ENCODE data around the gene PLAC9.
"Not testable (repeated sequence)": the region's sequence is repeated elsewhere in the genome, so short reads cannot be mapped to it uniquely, and the experiment has no call there.

PLAC9 gene

GRCh38 chr10:80140251-80140650 is 7.7 kb downstream of the PLAC9 start:
- DNase-seq = no peak

GRCh38 chr10:80141696-80142460 is 9.3 kb downstream of the PLAC9 start:
- DNase-seq = no peak

- DNase-seq = peak; percentile 57 to 65 (median 64)
Observed at GRCh38 chr10:80144067-80144695, 11.7 kb downstream of the PLAC9 start.

GRCh38 chr10:80144696-80145131 is 12.2 kb downstream of the PLAC9 start:
- peak; percentile 2 to 30 (median 24) for DNase-seq

- not testable (repeated sequence) for DNase-seq
Observed at GRCh38 chr10:80145406-80146308, 13.1 kb downstream of the PLAC9 start.

- DNase-seq = no peak
Observed at GRCh38 chr10:80146918-80147317, 14.4 kb downstream of the PLAC9 start.

GRCh38 chr10:80148166-80148805 is 15.8 kb downstream of the PLAC9 start:
- DNase-seq = no peak

- DNase-seq = no peak
Observed at GRCh38 chr10:80149123-80149522, 16.6 kb downstream of the PLAC9 start.

- no peak for DNase-seq
Observed at GRCh38 chr10:80150172-80150571, 17.6 kb downstream of the PLAC9 start.

- no peak for DNase-seq
Observed at GRCh38 chr10:80152820-80153219, 20.3 kb downstream of the PLAC9 start.

GRCh38 chr10:80153460-80153859 is 20.9 kb downstream of the PLAC9 start:
- DNase-seq = no peak

GRCh38 chr10:80154626-80154977 is 22.1 kb downstream of the PLAC9 start:
- no peak for DNase-seq

GRCh38 chr10:80154978-80155695 is 22.6 kb downstream of the PLAC9 start:
- DNase-seq = no peak

GRCh38 chr10:80155696-80156215 is 23.2 kb downstream of the PLAC9 start:
- DNase-seq = no peak

- no peak for DNase-seq
Observed at GRCh38 chr10:80156216-80156615, 23.7 kb downstream of the PLAC9 start.

GRCh38 chr10:80157561-80157960 is 25.0 kb downstream of the PLAC9 start:
- no peak for DNase-seq

GRCh38 chr10:80158126-80158525 is 25.6 kb downstream of the PLAC9 start:
- no peak for DNase-seq

- peak in 2 of 3 experiments; percentile 43 to 71 for DNase-seq
Observed at GRCh38 chr10:80158598-80159127, 26.1 kb downstream of the PLAC9 start.

GRCh38 chr10:80159166-80159873 is 26.8 kb downstream of the PLAC9 start:
- DNase-seq = no peak

GRCh38 chr10:80160361-80161320 is 28.1 kb downstream of the PLAC9 start:
- peak in 1 of 3 experiments; percentile 15 for DNase-seq

Data from NCI-H1417 (cell line).